SK-N-MC (cell line): ENCODE measurements around the gene PDE1C.

Experiments used
- EZH2 ChIP-seq: fragments of 200-600 bp; sonication (generic); IDR thresholded peaks from one replicate; pipeline ENCODE4 v1.6.1; 2017; ENCODE audit warnings: antibody characterized with exemption
- FOXP2 ChIP-seq: optimal IDR thresholded peaks from 2 replicates; pipeline ENCODE3; 2011; ENCODE audit warnings: mild to moderate bottlenecking, moderate library complexity; ENCODE audit not compliant: insufficient read depth; ENCODE audit errors: extremely low read length, control extremely low read depth
- POLR2AphosphoS5 ChIP-seq: IDR thresholded peaks from 2 replicates; pipeline ENCODE4 v1.6.1; 2012; ENCODE audit warnings: mild to moderate bottlenecking, low read depth, low read length, borderline replicate concordance

GRCh38 chr7:31705377-31705776 is 364.8 kb downstream of the PDE1C start:
- TF ChIP-seq EZH2 (no peak), POLR2AphosphoS5 (no peak), FOXP2 (no peak)
